ENCODE data around the gene PPP1CA. TPM values are rescaled to one million over a fixed set of nuclear protein-coding genes. Genes with fewer than 3 reads are reported as not detected.
A peak's percentile ranks its signal among the peaks of the same experiment; 100 is the strongest.

The PPP1CA gene
- total and polyA plus RNA-seq, 11 donors: 90.3 to 207 (median 105) TPM

- Histone ChIP-seq H3K27me3 (no peaks in the 10 kb centered on the region), H3K4me1 (peaks cover 8 to 67% (median 57%) of the 10 kb centered on the region in 12 donors), H3K36me3 (no peaks in the 10 kb centered on the region), H3K27ac (peak overlapping the region; percentile 44 to 100 (median 99)), H3K4me3 (no peak overlapping the region), H3K9me3 (no peaks in the 10 kb centered on the region)
- 76 to 94% (median 86%) methylated on average over 3 to 4 of the region's 4 CpGs for WGBS, 4 donors
- intact Hi-C loops (cut with DNase I): loop anchor here in 7 of 10 donors (1.0 to 2.0 kb wide), 5 partner anchors 17 to 151 kb away; partner anchors contain the start of gene CLCF1 (in 1 of the 7)
- ATAC-seq (no peak), DNase-seq (no peak)
- TF ChIP-seq CTCF (IDR thresholded peaks at IDR 0.05): no peak
- no peak for TF ChIP-seq POLR2A (IDR thresholded peaks at IDR 0.05)
These were observed 45.8 kb downstream of the PPP1CA start for GRCh38 chr11:67355794-67356386.

- peaks cover 8 to 71% (median 58%) of the 10 kb centered on the region in 12 donors for H3K4me1 ChIP-seq
- peak in 1 of 5 donors; percentile 33 for DNase-seq
- no peak overlapping the region for H3K4me3 ChIP-seq
- no peaks in the 10 kb centered on the region for H3K9me3 ChIP-seq
- TF ChIP-seq CTCF (IDR thresholded peaks at IDR 0.05) (no peak), POLR2A (IDR thresholded peaks at IDR 0.05) (no peak)
- H3K27ac ChIP-seq: peak overlapping the region; percentile 44 to 100 (median 99)
- intact Hi-C loops (cut with DNase I): loop anchor here in 3 of 10 donors (2.0 kb wide), 1 partner anchor 152 kb away; no protein-coding TSS in a partner anchor
- no peak for ATAC-seq
- whole genome bisulfite sequencing, 4 donors: 69 to 81% (median 76%) methylated on average over 9 to 11 of the region's 11 CpGs
- H3K27me3 ChIP-seq: no peaks in the 10 kb centered on the region
- no peaks in the 10 kb centered on the region for H3K36me3 ChIP-seq
These were observed 46.5 kb downstream of the PPP1CA start for GRCh38 chr11:67355023-67355793.

- H3K4me3 ChIP-seq: peak overlapping the region; percentile 49 to 97 (median 74)
- peak; percentile 69 to 91 (median 75) for DNase-seq
- no peaks in the 10 kb centered on the region for H3K36me3 ChIP-seq
- no peaks in the 10 kb centered on the region for H3K9me3 ChIP-seq
- TF ChIP-seq POLR2A (IDR thresholded peaks at IDR 0.05) (peak in 1 of 2 donors; percentile 36), CTCF (IDR thresholded peaks at IDR 0.05) (peak in 3 of 12 donors; percentile 6 to 17 (median 8))
- intact Hi-C loops (cut with DNase I): loop anchor here in 3 of 10 donors (2.0 kb wide), 1 partner anchor 152 kb away; no protein-coding TSS in a partner anchor
- peaks cover 8 to 78% (median 62%) of the 10 kb centered on the region in 12 donors for H3K4me1 ChIP-seq
- peak; percentile 10 to 52 (median 50) for ATAC-seq
- WGBS, 4 donors: 14 to 30% (median 17%) methylated on average over 7 to 8 of the region's 8 CpGs
- H3K27ac ChIP-seq: peak overlapping the region; percentile 92 to 100 (median 99)
- H3K27me3 ChIP-seq: no peaks in the 10 kb centered on the region
These were observed 47.3 kb downstream of the PPP1CA start for GRCh38 chr11:67354075-67355022.
